H9 (cell line): ENCODE measurements around the gene HORMAD2. TPM values are rescaled to one million over a fixed set of nuclear protein-coding genes. Genes with fewer than 3 reads are reported as not detected.

Source experiments
- DNase-seq: peaks from one replicate; pipeline ENCODE4 v3.0.0-alpha.2; 2017
- H2AFZ ChIP-seq: one replicate; pipeline ENCODE4 v1.6.1; 2013; ENCODE audit warnings: mild to moderate bottlenecking, low read length, control low read depth, moderate library complexity
- H2AK5ac ChIP-seq: 2 replicates; pipeline ENCODE4 v1.6.1; 2013; ENCODE audit warnings: low read length, control low read depth, mixed read lengths; ENCODE audit not compliant: insufficient read length
- H2BK120ac ChIP-seq: one replicate; pipeline ENCODE4 v1.6.1; 2013; ENCODE audit warnings: low read depth, mild to moderate bottlenecking, low read length, control low read depth, inconsistent platforms; ENCODE audit not compliant: poor library complexity, severe bottlenecking
- H2BK12ac ChIP-seq: 2 replicates; pipeline ENCODE4 v1.6.1; 2013; ENCODE audit warnings: low read length, control low read depth, mixed read lengths, low read depth; ENCODE audit not compliant: insufficient read length
- H2BK15ac ChIP-seq: 2 replicates; pipeline ENCODE4 v1.6.1; 2013; ENCODE audit warnings: low read depth, low read length, control low read depth
- H2BK20ac ChIP-seq: one replicate; pipeline ENCODE4 v1.6.1; 2013; ENCODE audit warnings: low read depth, mild to moderate bottlenecking, low read length, control low read depth, inconsistent platforms; ENCODE audit not compliant: poor library complexity, severe bottlenecking
- H2BK5ac ChIP-seq: 2 replicates; pipeline ENCODE4 v1.6.1; 2013; ENCODE audit warnings: low read length, control low read depth, mixed read lengths; ENCODE audit not compliant: insufficient read length
- H3K14ac ChIP-seq: 2 replicates; pipeline ENCODE4 v1.6.1; 2013; ENCODE audit warnings: low read length, control low read depth; ENCODE audit not compliant: insufficient read depth
- H3K18ac ChIP-seq: 2 replicates; pipeline ENCODE4 v1.6.1; 2013; ENCODE audit warnings: low read depth, mild to moderate bottlenecking, mixed read lengths, low read length, control low read depth; ENCODE audit not compliant: insufficient read length
- H3K23ac ChIP-seq: 2 replicates; pipeline ENCODE4 v1.6.1; 2013; ENCODE audit warnings: low read length, control low read depth, mixed read lengths, low read depth; ENCODE audit not compliant: insufficient read length
- H3K23me2 ChIP-seq: 2 replicates; pipeline ENCODE4 v1.6.1; 2013; ENCODE audit warnings: low read depth, mild to moderate bottlenecking, mixed read lengths, low read length, control low read depth; ENCODE audit not compliant: insufficient read length, poor library complexity, severe bottlenecking
- H3K27ac ChIP-seq: 2 replicates; pipeline ENCODE4 v1.5.1; 2013; ENCODE audit warnings: low read length, control low read depth, mixed read lengths, low read depth; ENCODE audit not compliant: insufficient read length
- H3K27me3 ChIP-seq: 2 replicates; pipeline ENCODE4 v1.6.1; 2013; ENCODE audit warnings: low read length, control low read depth, inconsistent platforms; ENCODE audit not compliant: insufficient read depth
- H3K4ac ChIP-seq: 2 replicates; pipeline ENCODE4 v1.6.1; 2013; ENCODE audit warnings: low read depth, mild to moderate bottlenecking, control low read depth, inconsistent platforms, low read length, moderate library complexity
- H3K4me1 ChIP-seq: 2 replicates; pipeline ENCODE4 v1.6.1; 2013; ENCODE audit warnings: low read length, control low read depth, inconsistent platforms; ENCODE audit not compliant: insufficient read depth
- H3K4me2 ChIP-seq: 2 replicates; pipeline ENCODE4 v1.6.1; 2013; ENCODE audit warnings: low read length, control low read depth, mixed read lengths; ENCODE audit not compliant: insufficient read length, insufficient read depth
- H3K56ac ChIP-seq: 2 replicates; pipeline ENCODE4 v1.6.1; 2013; ENCODE audit warnings: low read depth, mild to moderate bottlenecking, mixed read lengths, low read length, control low read depth; ENCODE audit not compliant: insufficient read length
- H3K79me1 ChIP-seq: 2 replicates; pipeline ENCODE4 v1.6.1; 2013; ENCODE audit warnings: low read depth, mild to moderate bottlenecking, moderate library complexity, low read length, control low read depth, inconsistent platforms; ENCODE audit not compliant: insufficient read depth, poor library complexity, severe bottlenecking
- H3K79me2 ChIP-seq: 2 replicates; pipeline ENCODE4 v1.6.1; 2013; ENCODE audit warnings: low read length, control low read depth, inconsistent platforms; ENCODE audit not compliant: insufficient read depth
- H3K9ac ChIP-seq: 2 replicates; pipeline ENCODE4 v1.6.1; 2013; ENCODE audit warnings: low read length, control low read depth, mixed read lengths; ENCODE audit not compliant: insufficient read length; ENCODE audit errors: extremely low read depth
- H3K9me3 ChIP-seq: one replicate; pipeline ENCODE4 v1.6.1; 2013; ENCODE audit warnings: low read depth, low read length, inconsistent platforms; ENCODE audit not compliant: control insufficient read depth
- H3T11ph ChIP-seq: one replicate; pipeline ENCODE4 v1.6.1; 2013; ENCODE audit warnings: mild to moderate bottlenecking, low read length, control low read depth, inconsistent platforms
- H4K20me1 ChIP-seq: one replicate; pipeline ENCODE4 v1.6.1; 2013; ENCODE audit not compliant: control insufficient read depth, insufficient read length, insufficient read depth
- H4K5ac ChIP-seq: 2 replicates; pipeline ENCODE4 v1.6.1; 2013; ENCODE audit warnings: low read depth, mild to moderate bottlenecking, mixed read lengths, low read length, control low read depth; ENCODE audit not compliant: insufficient read length
- H4K8ac ChIP-seq: replicated peaks from 2 replicates; pipeline ENCODE4 v1.6.1; 2013; ENCODE audit warnings: low read length, control low read depth, mixed read lengths, low read depth; ENCODE audit not compliant: insufficient read length
- H4K91ac ChIP-seq: 2 replicates; pipeline ENCODE4 v1.6.1; 2013; ENCODE audit warnings: low read depth, mild to moderate bottlenecking, moderate library complexity, mixed read lengths, low read length, control low read depth; ENCODE audit not compliant: insufficient read length
- H3K27ac Mint-ChIP-seq, 3 experiments: 2 replicates in 2 of 3; 3 replicates in 1 of 3; pipeline ENCODE4 v1.8.0; 2020 to 2021; ENCODE audit warnings: mixed read lengths in 3 of 3, mild to moderate bottlenecking in 1 of 3, moderate library complexity in 1 of 3
- H3K27me3 Mint-ChIP-seq: 2 replicates; pipeline ENCODE4 v1.8.0; 2021; ENCODE audit warnings: low read depth, mild to moderate bottlenecking, moderate library complexity, mixed read lengths
- H3K36me3 Mint-ChIP-seq, 3 experiments: 2 replicates in 2 of 3; 3 replicates in 1 of 3; pipeline ENCODE4 v1.8.0; 2020 to 2021; ENCODE audit warnings: low read depth in 3 of 3, mixed read lengths in 3 of 3; ENCODE audit not compliant: insufficient read depth in 1 of 3
- H3K4me1 Mint-ChIP-seq, 2 experiments: 2 replicates each; pipeline ENCODE4 v1.8.0; 2020; ENCODE audit warnings: mixed read lengths in 2 of 2
- H3K4me3 Mint-ChIP-seq, 2 experiments: 2 replicates in 1 of 2; 3 replicates in 1 of 2; pipeline ENCODE4 v1.8.0; 2020 to 2021; ENCODE audit warnings: mild to moderate bottlenecking in 2 of 2, mixed read lengths in 2 of 2, moderate library complexity in 1 of 2
- H3K9me3 Mint-ChIP-seq, 2 experiments: 2 replicates in 1 of 2; 3 replicates in 1 of 2; pipeline ENCODE4 v1.8.0; 2020; ENCODE audit warnings: mild to moderate bottlenecking in 2 of 2, mixed read lengths in 2 of 2, moderate library complexity in 1 of 2
- CTCF ChIP-seq: fragments of 200-600 bp; sonication (generic); conservative IDR thresholded peaks from 3 replicates; pipeline ENCODE4 v1.8.0; 2021; ENCODE audit warnings: antibody characterized with exemption, mild to moderate bottlenecking
- total RNA-seq: library from RNA; stranded (reverse); gene quantifications from 2 replicates; pipeline ENCODE4 v1.2.1, GENCODE V29; 2021

HORMAD2 gene
- total RNA-seq, 1 experiment from 2014 or later: not detected

DNA sequence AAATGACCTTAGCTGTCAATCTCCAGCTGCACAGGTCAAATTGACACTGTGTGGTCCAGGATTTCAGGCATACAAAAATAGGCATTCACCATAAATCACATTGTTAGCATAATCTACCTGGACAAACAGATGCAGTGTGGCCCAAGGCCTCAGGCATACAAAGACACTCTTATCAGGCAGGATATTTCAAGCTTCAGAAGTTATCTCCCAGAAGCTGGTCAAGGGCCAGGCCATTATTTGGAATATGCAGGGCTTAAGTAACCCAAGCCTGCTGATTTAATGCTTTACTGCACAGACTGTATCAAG is 25.5 kb upstream of the HORMAD2 start:
- 0 out of 2 replicates have a peak, but pooled peaks cover 2% of the 10 kb centered on the region for H3K27me3 Mint-ChIP-seq
- Histone ChIP-seq H3K27me3 (no peaks in the 10 kb centered on the region), H3K14ac (no peak overlapping the region), H2BK5ac (no peak overlapping the region), H2AFZ (no peak overlapping the region), H4K8ac (no peak overlapping the region), H3K23ac (no peak overlapping the region), H2AK5ac (no peak overlapping the region), H4K20me1 (no peaks in the 10 kb centered on the region), H3K79me1 (no peaks in the 10 kb centered on the region), H3T11ph (no peak overlapping the region), H2BK20ac (no peak overlapping the region), H3K23me2 (no peaks in the 10 kb centered on the region), H3K79me2 (no peaks in the 10 kb centered on the region), H3K27ac (no peak overlapping the region), H2BK15ac (no peak overlapping the region), H2BK12ac (no peak overlapping the region), H4K91ac (no peak overlapping the region), H3K4ac (no peak overlapping the region), H3K18ac (no peak overlapping the region), H3K4me1 (no peaks in the 10 kb centered on the region), H2BK120ac (no peak overlapping the region), H3K56ac (no peak overlapping the region), H3K4me2 (no peak overlapping the region), H3K9me3 (no peaks in the 10 kb centered on the region), H3K9ac (no peak overlapping the region), H4K5ac (no peak overlapping the region)
- no peaks in the 10 kb centered on the region for H3K4me1 Mint-ChIP-seq
- DNase-seq: no peak
- peaks cover 19 to 21% of the 10 kb centered on the region in 2 experiments for H3K9me3 Mint-ChIP-seq
- no peak overlapping the region for H3K27ac Mint-ChIP-seq
- no peak for TF ChIP-seq CTCF
- H3K36me3 Mint-ChIP-seq: peaks cover 2 to 9% (median 5%) of the 10 kb centered on the region in 3 experiments; a peak in 6 of 7 replicates
- H3K4me3 Mint-ChIP-seq: no peak overlapping the region
